ENCODE results near the gene WWOX.

DNA sequence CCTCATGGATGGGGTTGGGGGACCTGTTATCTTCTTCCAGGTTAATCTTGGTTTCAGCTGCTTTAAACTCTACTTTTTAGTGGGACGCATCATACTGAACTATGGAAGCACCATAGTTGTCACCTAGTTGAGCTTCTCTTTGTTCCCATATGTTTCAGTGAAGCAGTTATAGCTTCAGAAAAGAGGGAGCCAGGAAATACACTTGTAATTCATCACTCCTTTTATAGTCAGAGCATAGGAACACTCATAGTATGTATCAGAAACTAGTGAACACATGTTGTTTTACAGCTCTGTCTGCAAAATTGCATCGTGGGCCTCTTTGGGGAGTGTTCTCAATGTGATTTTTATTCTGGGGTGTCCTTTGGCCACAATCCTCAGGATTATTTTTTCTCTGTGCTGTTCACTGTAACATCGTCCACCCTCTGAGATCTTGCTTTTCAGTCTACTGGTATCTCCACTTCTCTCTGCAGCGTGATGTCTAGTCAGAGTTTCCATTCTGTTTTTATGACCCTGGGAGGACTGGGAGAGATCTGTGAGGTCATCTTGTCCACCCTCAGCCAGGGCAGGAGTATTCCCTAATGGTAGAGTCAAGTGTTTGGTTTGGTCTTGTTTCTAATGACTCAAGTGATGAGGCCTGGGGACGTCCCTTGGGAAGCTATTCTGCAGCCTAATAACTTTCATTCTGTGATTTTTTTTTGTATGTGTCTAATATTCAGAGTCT, 585.4 kb downstream of the WWOX start:
- TF ChIP-seq, protein P1, sequence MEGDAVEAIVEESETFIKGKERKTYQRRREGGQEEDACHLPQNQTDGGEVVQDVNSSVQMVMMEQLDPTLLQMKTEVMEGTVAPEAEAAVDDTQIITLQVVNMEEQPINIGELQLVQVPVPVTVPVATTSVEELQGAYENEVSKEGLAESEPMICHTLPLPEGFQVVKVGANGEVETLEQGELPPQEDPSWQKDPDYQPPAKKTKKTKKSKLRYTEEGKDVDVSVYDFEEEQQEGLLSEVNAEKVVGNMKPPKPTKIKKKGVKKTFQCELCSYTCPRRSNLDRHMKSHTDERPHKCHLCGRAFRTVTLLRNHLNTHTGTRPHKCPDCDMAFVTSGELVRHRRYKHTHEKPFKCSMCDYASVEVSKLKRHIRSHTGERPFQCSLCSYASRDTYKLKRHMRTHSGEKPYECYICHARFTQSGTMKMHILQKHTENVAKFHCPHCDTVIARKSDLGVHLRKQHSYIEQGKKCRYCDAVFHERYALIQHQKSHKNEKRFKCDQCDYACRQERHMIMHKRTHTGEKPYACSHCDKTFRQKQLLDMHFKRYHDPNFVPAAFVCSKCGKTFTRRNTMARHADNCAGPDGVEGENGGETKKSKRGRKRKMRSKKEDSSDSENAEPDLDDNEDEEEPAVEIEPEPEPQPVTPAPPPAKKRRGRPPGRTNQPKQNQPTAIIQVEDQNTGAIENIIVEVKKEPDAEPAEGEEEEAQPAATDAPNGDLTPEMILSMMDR (IDR thresholded peaks at IDR 0.05): no peak
- no peak for TF ChIP-seq POLR2AphosphoS5 (IDR thresholded peaks at IDR 0.05)

Data from gastroesophageal sphincter (tissue), 3 donors.